Measurements from ENCODE around the gene CHPF. TPM values are rescaled to one million over a fixed set of nuclear protein-coding genes. Genes with fewer than 3 reads are reported as not detected.

Gene CHPF
- total and polyA plus RNA-seq, 2 experiments from 2014 or later: 180 to 315 TPM

- Histone ChIP-seq H3K9me3 (ENCODE audit: low read depth) (no peaks in the 10 kb centered on the region), H3K4me1 (ENCODE audit: insufficient read depth) (peaks cover 7% of the 10 kb centered on the region), H2AFZ (no peak overlapping the region), H3K4me3 (no peak overlapping the region), H4K20me1 (ENCODE audit: insufficient read depth, poor library complexity, severe bottlenecking) (no peaks in the 10 kb centered on the region), H3K27me3 (peaks cover 6% of the 10 kb centered on the region), H3K27ac (no peak overlapping the region), H3K36me3 (replicated peaks; ENCODE audit: insufficient read depth, low read depth) (no peaks in the 10 kb centered on the region), H3K79me2 (no peaks in the 10 kb centered on the region), H3K4me2 (no peak overlapping the region), H3K9me2 (replicated peaks; ENCODE audit: insufficient read depth) (no peaks in the 10 kb centered on the region)
- TF ChIP-seq EZH2 (IDR thresholded peaks at IDR 0.05; ENCODE audit: borderline replicate concordance): no peak
- TF ChIP-seq EZH2phosphoT487 (IDR thresholded peaks at IDR 0.05; ENCODE audit: low read depth, severe bottlenecking, unreplicated experiment): no peak
- TF ChIP-seq CTCF (IDR thresholded peaks at IDR 0.05; ENCODE audit: poor library complexity): no peak
- 97% methylated on average over 18 of the region's 21 CpGs for WGBS (ENCODE audit: low lambda C conversion rate, missing lambda C conversion rate)
- no peak for DNase-seq (ENCODE audit: low spot score)
Observed at GRCh38 chr2:219557320-219557719, 13.7 kb upstream of the CHPF start.

- TF ChIP-seq CTCF (IDR thresholded peaks at IDR 0.05; ENCODE audit: poor library complexity): no peak
- TF ChIP-seq EZH2phosphoT487 (IDR thresholded peaks at IDR 0.05; ENCODE audit: low read depth, severe bottlenecking, unreplicated experiment): no peak
- TF ChIP-seq EZH2 (IDR thresholded peaks at IDR 0.05; ENCODE audit: borderline replicate concordance): no peak
- H3K9me3 ChIP-seq (ENCODE audit: low read depth): no peaks in the 10 kb centered on the region
- 96% methylated on average over 18 of the region's 19 CpGs for WGBS (ENCODE audit: low lambda C conversion rate, missing lambda C conversion rate)
- no peaks in the 10 kb centered on the region for H4K20me1 ChIP-seq (ENCODE audit: insufficient read depth, poor library complexity, severe bottlenecking)
- peaks cover 7% of the 10 kb centered on the region for H3K4me1 ChIP-seq (ENCODE audit: insufficient read depth)
- no peak overlapping the region for H3K27ac ChIP-seq
- H3K79me2 ChIP-seq: no peaks in the 10 kb centered on the region
- H3K9me2 ChIP-seq (replicated peaks; ENCODE audit: insufficient read depth): no peaks in the 10 kb centered on the region
- DNase-seq (ENCODE audit: low spot score): no peak
- no peak overlapping the region for H3K4me2 ChIP-seq
- H3K27me3 ChIP-seq: peaks cover 6% of the 10 kb centered on the region
- H3K4me3 ChIP-seq: no peak overlapping the region
- no peak overlapping the region for H2AFZ ChIP-seq
- no peaks in the 10 kb centered on the region for H3K36me3 ChIP-seq (replicated peaks; ENCODE audit: insufficient read depth, low read depth)
Observed at GRCh38 chr2:219556413-219556812, 12.8 kb upstream of the CHPF start.

GRCh38 chr2:219555956-219556355 lies 12.3 kb upstream of the CHPF start:
- Histone ChIP-seq H3K9me3 (ENCODE audit: low read depth) (no peaks in the 10 kb centered on the region), H3K27me3 (peaks cover 6% of the 10 kb centered on the region), H4K20me1 (ENCODE audit: insufficient read depth, poor library complexity, severe bottlenecking) (no peaks in the 10 kb centered on the region), H3K27ac (no peak overlapping the region), H3K36me3 (replicated peaks; ENCODE audit: insufficient read depth, low read depth) (no peaks in the 10 kb centered on the region), H3K79me2 (no peaks in the 10 kb centered on the region), H3K9me2 (replicated peaks; ENCODE audit: insufficient read depth) (no peaks in the 10 kb centered on the region), H2AFZ (no peak overlapping the region), H3K4me2 (no peak overlapping the region), H3K4me3 (no peak overlapping the region), H3K4me1 (ENCODE audit: insufficient read depth) (peaks cover 7% of the 10 kb centered on the region)
- WGBS (ENCODE audit: low lambda C conversion rate, missing lambda C conversion rate): 96% methylated on average over 20 of the region's 20 CpGs
- no peak for TF ChIP-seq CTCF (IDR thresholded peaks at IDR 0.05; ENCODE audit: poor library complexity)
- TF ChIP-seq EZH2 (IDR thresholded peaks at IDR 0.05; ENCODE audit: borderline replicate concordance): no peak
- no peak for TF ChIP-seq EZH2phosphoT487 (IDR thresholded peaks at IDR 0.05; ENCODE audit: low read depth, severe bottlenecking, unreplicated experiment)
- no peak for DNase-seq (ENCODE audit: low spot score)

- WGBS (ENCODE audit: low lambda C conversion rate, missing lambda C conversion rate): 96% methylated on average over 9 of the region's 15 CpGs
- no peak for TF ChIP-seq EZH2 (IDR thresholded peaks at IDR 0.05; ENCODE audit: borderline replicate concordance)
- no peak for TF ChIP-seq EZH2phosphoT487 (IDR thresholded peaks at IDR 0.05; ENCODE audit: low read depth, severe bottlenecking, unreplicated experiment)
- TF ChIP-seq CTCF (IDR thresholded peaks at IDR 0.05; ENCODE audit: poor library complexity): no peak
Observed at GRCh38 chr2:219554350-219554749, 10.7 kb upstream of the CHPF start.

More at GRCh38 chr2:219554350-219554749, 10.7 kb upstream of the CHPF start:
- Histone ChIP-seq H3K27me3 (peaks cover 9% of the 10 kb centered on the region), H2AFZ (no peak overlapping the region), H3K36me3 (replicated peaks; ENCODE audit: insufficient read depth, low read depth) (no peaks in the 10 kb centered on the region), H3K9me2 (replicated peaks; ENCODE audit: insufficient read depth) (no peaks in the 10 kb centered on the region), H3K4me2 (no peak overlapping the region), H3K4me3 (no peak overlapping the region), H3K9me3 (ENCODE audit: low read depth) (no peaks in the 10 kb centered on the region), H3K27ac (no peak overlapping the region), H3K4me1 (ENCODE audit: insufficient read depth) (peaks cover 7% of the 10 kb centered on the region), H4K20me1 (ENCODE audit: insufficient read depth, poor library complexity, severe bottlenecking) (no peaks in the 10 kb centered on the region), H3K79me2 (no peaks in the 10 kb centered on the region)
- DNase-seq (ENCODE audit: low spot score): no peak

Measured in hepatocyte (in vitro differentiated cells).